GM19193 (cell line): ENCODE results near the gene TEX29.

ENCODE experiments used
- POLR2A ChIP-seq: IDR thresholded peaks from 4 replicates; pipeline ENCODE4 v1.6.1; 2011; ENCODE audit not compliant: insufficient read depth, insufficient read length; ENCODE audit errors: extremely low read depth

Gene TEX29

DNA sequence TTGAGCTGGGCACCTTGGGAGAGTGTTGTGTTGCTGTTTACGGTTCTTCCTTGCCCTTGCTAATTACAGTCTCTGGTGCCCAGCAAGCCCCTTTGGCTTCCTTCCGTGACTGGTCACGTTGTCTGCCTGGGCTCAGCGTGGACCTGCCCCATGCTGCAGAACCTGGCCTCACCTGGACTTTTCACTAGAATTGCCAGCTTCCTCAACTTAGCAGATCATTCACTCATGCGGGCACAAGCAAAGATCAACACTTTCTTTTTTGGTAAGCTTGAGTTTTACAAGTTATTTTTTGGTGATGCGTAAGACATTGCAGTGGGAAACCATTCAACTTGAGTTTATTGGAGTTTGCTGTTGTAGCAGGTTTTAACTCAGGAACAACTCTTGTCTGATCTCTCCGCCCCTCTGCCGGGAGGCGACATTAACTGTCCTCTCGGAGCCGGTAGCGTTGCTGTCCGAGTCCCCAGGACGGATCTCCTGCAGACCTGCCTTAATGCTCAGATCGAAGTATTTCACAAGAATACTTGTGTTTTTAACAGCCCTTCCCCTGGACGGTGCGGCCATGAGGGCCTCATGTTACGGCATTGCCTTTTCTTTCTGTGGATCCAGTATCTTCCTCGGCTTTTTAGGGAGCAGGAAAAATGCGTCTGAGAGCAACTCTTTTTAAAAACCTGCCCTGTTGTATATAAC, 15.7 kb upstream of the TEX29 start:
- TF ChIP-seq POLR2A, result no peak

DNA sequence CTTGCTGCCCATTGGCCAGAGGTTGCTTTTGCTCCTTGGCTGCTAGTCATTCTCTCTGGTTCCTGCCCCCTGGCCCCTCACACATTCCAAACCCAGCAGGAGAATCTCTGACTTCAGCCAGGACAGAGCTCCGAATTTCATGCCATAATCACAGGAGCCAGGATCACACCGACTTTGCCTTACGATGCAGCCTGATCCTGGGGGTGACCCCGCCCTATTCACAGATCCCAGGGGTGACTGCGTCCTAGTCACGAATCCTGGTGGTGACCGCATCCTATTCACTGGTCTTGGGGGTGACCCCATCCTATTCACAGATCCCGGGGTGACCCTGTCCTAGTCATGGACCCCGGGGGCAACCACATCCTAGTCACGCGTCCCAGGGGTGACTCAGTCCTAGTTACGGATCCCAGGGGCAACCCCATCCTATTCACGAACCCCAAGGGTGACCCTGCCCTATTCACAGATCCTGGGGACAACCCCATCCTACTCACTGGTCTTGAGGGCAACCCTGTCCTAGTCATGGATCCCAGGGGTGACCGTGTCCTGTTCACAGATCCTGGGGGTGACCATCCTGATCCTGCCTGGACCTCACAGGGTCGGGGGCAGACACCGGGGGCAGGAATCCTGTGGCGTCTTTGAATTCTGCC, 7.4 kb upstream of the TEX29 start:
- no peak for TF ChIP-seq POLR2A

GRCh38 chr13:111313911-111314425, 6.5 kb upstream of the TEX29 start:
- no peak for TF ChIP-seq POLR2A

DNA sequence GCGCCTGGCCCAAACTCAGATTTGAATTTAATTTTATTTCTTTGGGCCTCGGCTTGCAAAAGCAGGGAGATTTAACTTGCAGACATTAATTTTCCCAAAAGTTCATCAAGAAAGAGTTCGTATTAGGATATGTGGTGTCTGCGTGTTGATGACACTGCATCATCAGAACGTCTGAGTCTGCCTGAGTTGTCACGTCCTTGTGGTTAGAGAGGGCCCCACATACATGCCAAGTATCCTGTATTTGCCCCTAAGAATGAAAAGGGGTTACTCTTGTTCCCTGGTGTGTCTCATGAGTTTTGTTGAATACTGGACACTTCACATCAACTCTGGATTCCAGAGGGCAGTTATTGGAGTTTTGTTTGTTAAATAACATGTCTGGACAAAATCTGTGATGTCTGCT, 5.6 kb upstream of the TEX29 start:
- TF ChIP-seq POLR2A, result no peak

- no peak for TF ChIP-seq POLR2A
Measured at GRCh38 chr13:111315347-111315995, 5.0 kb upstream of the TEX29 start.

GRCh38 chr13:111316161-111316730, 4.2 kb upstream of the TEX29 start:
- no peak for TF ChIP-seq POLR2A

DNA sequence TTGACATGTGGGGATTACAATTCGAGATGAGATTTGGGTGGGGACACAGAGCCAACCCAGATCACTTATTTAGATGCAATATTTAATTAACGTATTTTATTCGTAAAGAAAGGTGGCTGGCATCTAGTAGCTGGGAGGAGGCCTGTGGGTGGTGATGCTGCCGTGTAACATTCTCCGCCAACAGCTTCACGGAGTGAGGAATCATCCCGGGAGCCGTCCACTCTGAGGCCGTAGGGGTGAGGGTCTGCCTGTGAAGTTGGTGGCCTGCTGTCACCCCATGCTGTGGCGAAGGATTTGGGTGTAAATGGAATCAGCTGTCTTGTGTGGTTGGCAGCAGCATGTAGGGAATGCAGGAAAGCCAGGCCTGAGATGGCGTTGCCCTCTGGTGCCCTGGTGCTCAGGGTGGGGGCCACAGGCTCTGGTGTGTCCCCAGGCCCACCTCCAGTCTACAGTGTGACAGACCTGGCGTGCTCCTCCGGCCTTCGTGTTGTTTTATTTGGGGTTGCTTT, 3.3 kb upstream of the TEX29 start:
- no peak for TF ChIP-seq POLR2A

GRCh38 chr13:111317571-111318345, 2.7 kb upstream of the TEX29 start:
- TF ChIP-seq POLR2A, result no peak

- TF ChIP-seq POLR2A, result no peak
Measured at GRCh38 chr13:111318386-111318785, 2.1 kb upstream of the TEX29 start.

DNA sequence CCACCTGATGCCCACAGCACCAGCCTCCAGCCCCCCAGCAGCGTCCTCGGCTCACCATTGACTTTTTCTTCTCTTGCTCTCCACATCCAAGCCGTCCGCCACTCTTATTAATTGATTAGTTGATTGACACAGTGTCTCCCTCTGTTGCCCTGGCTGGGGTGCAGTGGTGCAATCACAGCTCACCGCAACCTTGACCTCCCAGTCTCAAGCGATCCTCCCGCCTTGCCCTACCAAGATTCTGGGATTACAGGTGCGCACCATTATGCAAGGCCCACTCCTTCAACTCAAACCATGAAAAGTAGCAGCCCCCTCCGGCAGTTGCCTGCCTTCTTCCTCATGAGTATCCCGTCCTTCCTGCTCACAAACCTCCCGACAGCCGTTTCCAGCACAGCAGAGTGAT, 921 bp upstream of the TEX29 start:
- no peak for TF ChIP-seq POLR2A

GRCh38 chr13:111322001-111322915, 1.8 kb downstream of the TEX29 start:
- TF ChIP-seq POLR2A, result no peak

- TF ChIP-seq POLR2A, result no peak
Measured at GRCh38 chr13:111322916-111323331, 2.5 kb downstream of the TEX29 start.

- TF ChIP-seq POLR2A, result no peak
Measured at GRCh38 chr13:111323549-111323948, 3.1 kb downstream of the TEX29 start.
